ENCODE results near the gene PRXL2B.

DNA sequence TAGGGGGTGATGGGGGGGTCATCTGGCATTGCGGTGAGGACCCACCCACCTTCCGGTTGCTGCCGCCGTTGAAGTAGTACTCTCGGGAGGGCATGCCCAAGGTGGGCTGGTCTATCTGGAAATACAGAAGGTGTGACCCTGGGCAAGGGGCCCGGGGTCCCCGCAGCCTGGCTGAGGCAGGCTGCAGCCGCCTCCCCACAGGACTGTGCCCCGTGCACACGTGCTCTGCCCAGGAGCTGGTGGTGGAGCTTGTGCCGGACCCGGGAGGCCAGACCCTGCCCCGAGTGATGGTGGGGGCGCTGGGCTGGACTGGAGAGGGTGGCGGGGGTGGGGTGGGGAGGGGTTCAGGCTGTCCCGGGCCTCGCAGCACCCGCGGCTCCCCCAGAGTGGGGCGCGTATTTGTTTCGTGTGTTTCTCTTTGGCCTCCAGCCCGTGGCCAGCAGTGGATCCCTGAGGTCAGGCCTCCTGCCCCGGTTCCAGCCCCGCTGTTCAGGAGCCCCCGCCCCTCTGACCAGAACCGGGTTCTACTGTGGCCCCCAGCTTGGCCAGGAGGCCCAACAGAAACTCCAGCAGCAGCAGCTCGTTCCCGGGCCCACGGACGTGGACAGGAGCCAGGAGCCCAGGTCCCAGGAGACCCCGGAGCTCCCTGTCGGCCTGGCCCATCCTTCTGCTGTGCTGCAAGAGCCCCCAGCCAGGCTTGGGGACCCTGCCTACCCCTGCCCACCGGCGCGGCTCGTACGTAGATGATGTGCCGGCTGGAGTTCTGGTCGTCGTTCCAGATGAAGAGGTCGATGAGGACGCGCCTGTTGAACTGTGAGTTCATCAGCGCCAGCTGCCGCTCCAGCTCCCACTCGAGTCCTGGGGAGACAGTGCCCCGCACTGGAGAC is 19.2 kb downstream of the PRXL2B start:
- no peak for TF ChIP-seq CTCF (IDR thresholded peaks at IDR 0.05)
- TF ChIP-seq POLR2A (IDR thresholded peaks at IDR 0.05): no peak
